Motor neuron (in vitro differentiated cells): ENCODE results near the gene TXNRD1. TPM values are rescaled to one million over a fixed set of nuclear protein-coding genes. Genes with fewer than 3 reads are reported as not detected.
"Not testable (repeated sequence)": the region's sequence is repeated elsewhere in the genome, so short reads cannot be mapped to it uniquely, and the experiment has no call there.

Experiments
- ATAC-seq, 8 experiments: fragments of 200-7000 bp; cut with Tn5 transposase; replicated peaks in 6 of 8; 2 replicates each; pipeline ENCODE4 v1.8.0; 2021; ENCODE audit warnings: mild to moderate bottlenecking in 8 of 8, moderate library complexity in 8 of 8
- H3K27ac ChIP-seq, 2 donors: fragments of 250-450 bp; sonication (Bioruptor Pico); 2 replicates each; pipeline ENCODE4 v1.9.0; 2021; ENCODE audit warnings: antibody characterized with exemption in 2 of 2, mild to moderate bottlenecking in 2 of 2, moderate library complexity in 1 of 2
- H3K4me1 ChIP-seq, 2 donors: fragments of 250-450 bp; sonication (Bioruptor Pico); replicated peaks in 1 of 2; 2 replicates each; pipeline ENCODE4 v1.6.1; 2021; ENCODE audit warnings: antibody characterized with exemption in 2 of 2, mild to moderate bottlenecking in 2 of 2, moderate library complexity in 1 of 2
- H3K4me3 ChIP-seq, 5 donors: fragments of 250-450 bp; sonication (Bioruptor Pico); 2 replicates each; pipeline ENCODE4 v1.9.0; 2021; ENCODE audit warnings: antibody characterized with exemption in 5 of 5, mild to moderate bottlenecking in 5 of 5, moderate library complexity in 4 of 5
- WGBS, 10 experiments: fragments of 450-650 bp; shearing (Covaris generic); methylation state at CpG; one replicate each; pipeline ENCODE4 v1.0.0; 2022; 5-methylcytosine and 5-hydroxymethylcytosine counted together
- in situ Hi-C, 9 experiments: fragments of 400-800 bp; cut with MboI; loops; one replicate each; pipeline ENCODE4 v1.15.0; 2021; ENCODE audit warnings: low sequenced_read_pairs in 9 of 9, low pct_unique_long_range_greater_than_20kb in 2 of 9; ENCODE audit not compliant: unreplicated experiment in 9 of 9
- total RNA-seq, 8 experiments: library from RNA; unstranded; fragments of 300-600 nt; gene quantifications; 2 replicates each; pipeline versions ENCODE4 v1.2.3 to v1.2.4, GENCODE V29; 2022

TXNRD1 gene
- total RNA-seq, 8 experiments from 2014 or later, result 42.8 to 219 (median 87.5) TPM

GRCh38 chr12:104319028-104319427, 103.4 kb downstream of the TXNRD1 start:
- Histone ChIP-seq H3K4me3 (no peak overlapping the region), H3K27ac (no peak overlapping the region), H3K4me1 (no peaks in the 10 kb centered on the region)
- WGBS, 10 experiments, result 60 to 100% (median 100%) methylated on average over 1 of the region's 1 CpG; no CpG with 5 or more reads in 4 of the 10 experiments
- ATAC-seq, result no peak
- in situ Hi-C loops, result no loop called here

DNA sequence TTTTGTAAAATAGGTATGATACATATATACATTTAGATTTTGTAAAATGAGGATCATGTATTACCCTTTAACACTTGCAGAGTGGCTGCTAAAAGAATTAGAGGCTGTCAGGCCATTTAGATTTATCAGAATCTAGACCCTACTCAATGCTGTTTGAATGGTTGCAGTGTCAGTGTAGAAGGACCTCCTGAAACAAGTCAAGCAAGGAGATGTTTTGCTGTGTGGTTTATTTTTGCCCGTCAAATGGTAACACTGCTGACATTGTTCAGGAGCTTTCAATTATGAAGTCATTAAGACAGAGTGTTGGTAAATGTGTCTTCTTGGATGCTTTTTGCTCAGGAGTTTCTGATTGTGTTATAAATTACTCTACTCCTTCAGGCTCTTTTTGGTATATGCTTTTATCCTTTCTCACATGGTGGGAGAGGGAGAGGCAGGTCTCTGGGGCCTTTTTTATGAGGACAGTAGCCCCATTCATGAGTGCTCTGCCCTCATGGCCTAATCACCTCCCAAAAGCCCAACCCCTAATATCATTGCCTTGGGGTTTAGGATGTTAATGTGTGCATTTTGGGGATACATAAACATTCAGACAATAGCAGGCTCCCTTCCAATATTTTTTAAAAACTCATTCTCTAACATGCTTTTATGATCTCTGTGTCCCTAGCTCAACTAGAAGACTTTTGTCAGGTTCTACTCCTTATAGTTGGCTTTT, 104.5 kb downstream of the TXNRD1 start:
- Histone ChIP-seq H3K27ac (no peak overlapping the region), H3K4me1 (no peaks in the 10 kb centered on the region), H3K4me3 (no peak overlapping the region)
- in situ Hi-C loops, result no loop called here
- 70 to 100% (median 88%) methylated on average over 1 of the region's 1 CpG; no CpG with 5 or more reads in 3 of the 10 experiments for WGBS, 10 experiments
- peak in 1 of 8 experiments; percentile 27 for ATAC-seq

- H3K27ac ChIP-seq, result no peak overlapping the region
- H3K4me1 ChIP-seq, result no peaks in the 10 kb centered on the region
- ATAC-seq, result no peak
- in situ Hi-C loops, result no loop called here
- no peak overlapping the region for H3K4me3 ChIP-seq
These were observed 105.0 kb downstream of the TXNRD1 start for GRCh38 chr12:104320627-104321024.

DNA sequence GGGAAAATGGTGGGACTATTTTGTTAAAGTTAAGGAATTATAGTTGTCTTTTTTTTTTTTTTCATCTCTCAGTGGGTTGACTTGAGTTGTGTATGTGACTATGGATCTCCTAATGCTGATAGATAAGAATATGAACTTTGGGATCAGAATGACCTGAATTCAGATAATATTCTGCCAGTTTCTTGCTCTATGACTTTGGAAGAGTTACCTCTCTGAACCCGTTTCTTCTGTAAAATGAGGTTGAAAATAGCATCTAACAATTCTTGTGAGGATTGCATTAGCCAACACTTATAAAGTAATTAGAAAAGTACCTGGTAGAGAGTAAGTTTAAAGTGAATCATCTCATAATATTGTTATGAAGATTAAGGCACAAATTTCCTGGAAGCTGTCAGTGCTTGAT, 106.4 kb downstream of the TXNRD1 start:
- Histone ChIP-seq H3K27ac (no peak overlapping the region), H3K4me1 (no peaks in the 10 kb centered on the region), H3K4me3 (no peak overlapping the region)
- 71 to 100% (median 100%) methylated on average over 1 of the region's 1 CpG; no CpG with 5 or more reads in 1 of the 10 experiments for WGBS, 10 experiments
- no peak for ATAC-seq
- in situ Hi-C loops, result no loop called here

DNA sequence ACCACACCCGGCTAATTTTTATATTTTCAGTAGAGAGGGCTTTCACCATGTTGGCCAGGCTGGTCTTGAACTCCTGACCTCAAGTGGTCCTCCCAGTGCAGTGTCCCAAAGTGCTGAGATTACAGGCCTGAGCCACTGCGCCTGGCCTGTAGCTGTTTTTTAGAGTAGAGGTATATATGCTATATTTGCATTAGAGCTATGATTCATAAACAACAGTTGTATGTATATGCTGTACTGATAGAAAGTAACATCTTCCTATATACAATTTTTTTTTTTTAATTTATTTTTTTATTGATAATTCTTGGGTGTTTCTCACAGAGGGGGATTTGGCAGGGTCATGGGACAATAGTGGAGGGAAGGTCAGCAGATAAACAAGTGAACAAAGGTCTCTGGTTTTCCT, 107.0 kb downstream of the TXNRD1 start:
- peak in 1 of 8 experiments; percentile 17 for ATAC-seq
- H3K4me1 ChIP-seq, H3K27ac ChIP-seq, in situ Hi-C loops, H3K4me3 ChIP-seq: not testable (repeated sequence)
- 83 to 100% (median 100%) methylated on average over 1 of the region's 2 CpGs; no CpG with 5 or more reads in 3 of the 10 experiments for WGBS, 10 experiments

- in situ Hi-C loops, result no loop called here
- Histone ChIP-seq H3K4me3 (no peak overlapping the region), H3K4me1 (no peaks in the 10 kb centered on the region), H3K27ac (no peak overlapping the region)
- ATAC-seq, result no peak
- WGBS, 10 experiments, result 83 to 100% (median 100%) methylated on average over 1 of the region's 1 CpG; no CpG with 5 or more reads in 5 of the 10 experiments
These were observed 108.3 kb downstream of the TXNRD1 start for GRCh38 chr12:104323899-104324298.

DNA sequence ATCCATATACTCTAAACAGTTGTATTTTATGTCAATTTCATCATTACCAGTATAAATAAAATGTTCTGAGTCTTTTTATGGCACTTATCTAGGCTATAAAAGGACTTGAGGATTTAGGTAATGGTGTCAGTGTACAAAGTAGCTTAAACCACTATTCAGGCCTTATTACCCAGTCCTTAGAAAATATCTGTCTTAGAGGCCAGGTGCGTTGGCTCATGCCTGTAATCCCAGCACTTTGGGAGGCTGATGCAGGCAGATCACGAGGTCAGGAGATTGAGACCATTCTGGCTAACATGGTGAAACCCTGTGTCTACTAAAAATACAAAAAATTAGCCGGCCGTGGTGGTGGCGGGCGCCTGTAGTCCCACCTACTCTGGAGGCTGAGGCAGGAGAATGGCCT, 112.7 kb downstream of the TXNRD1 start:
- H3K4me1 ChIP-seq, H3K27ac ChIP-seq, H3K4me3 ChIP-seq, ATAC-seq, in situ Hi-C loops: not testable (repeated sequence)
- 81 to 100% (median 99%) methylated on average over 1 to 6 of the region's 6 CpGs; no CpG with 5 or more reads in 4 of the 10 experiments for WGBS, 10 experiments

- no peak for ATAC-seq
- no peaks in the 10 kb centered on the region for H3K4me1 ChIP-seq
- in situ Hi-C loops, result no loop called here
- WGBS, 10 experiments, result 45 to 100% (median 88%) methylated on average over 1 of the region's 1 CpG; no CpG with 5 or more reads in 4 of the 10 experiments
- no peak overlapping the region for H3K4me3 ChIP-seq
- no peak overlapping the region for H3K27ac ChIP-seq
These were observed 113.2 kb downstream of the TXNRD1 start for GRCh38 chr12:104328790-104329189.

DNA sequence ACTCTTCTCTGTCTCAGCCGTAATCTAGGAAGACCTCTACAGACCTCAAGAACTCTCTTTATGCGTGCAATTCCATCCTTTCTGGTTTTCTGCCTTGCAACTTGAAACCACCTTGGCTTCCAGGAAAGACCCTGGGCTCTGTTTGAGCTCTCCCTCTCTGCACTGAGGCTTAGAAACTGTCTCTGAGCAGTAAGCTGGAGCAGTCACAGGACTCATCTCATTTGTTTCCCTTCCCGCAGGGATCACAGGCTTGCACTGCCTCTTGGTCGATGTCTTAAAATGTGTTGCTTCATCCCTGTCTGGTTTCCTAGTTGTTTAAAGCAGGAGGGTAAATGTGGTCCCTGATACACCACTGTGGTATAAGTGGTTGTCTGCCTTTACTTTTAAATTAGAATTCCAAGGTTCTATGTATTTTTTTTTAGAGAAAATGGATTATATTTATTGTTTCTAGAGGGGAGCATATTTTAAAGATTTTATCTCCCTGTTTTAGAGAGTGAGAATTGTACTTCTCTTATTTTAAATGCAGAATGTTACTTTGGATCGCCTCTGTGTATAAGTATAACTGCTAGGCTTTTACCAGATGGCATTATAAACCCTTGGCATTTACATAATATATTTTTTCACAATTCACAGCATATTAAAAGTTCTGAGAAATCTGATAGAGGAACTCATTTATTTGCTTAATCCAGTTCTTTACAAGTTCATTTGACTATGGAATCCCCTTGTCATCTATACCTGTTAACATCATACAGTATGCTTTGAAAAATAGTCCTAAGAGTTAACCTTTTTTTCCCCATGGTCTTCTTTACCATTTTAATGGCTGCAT, 114.3 kb downstream of the TXNRD1 start:
- peak in 1 of 8 experiments; percentile 66 for ATAC-seq
- Histone ChIP-seq H3K4me1 (no peaks in the 10 kb centered on the region), H3K27ac (no peak overlapping the region), H3K4me3 (no peak overlapping the region)
- in situ Hi-C loops, result no loop called here
- WGBS, 10 experiments, result 61 to 100% (median 98%) methylated on average over 1 to 5 of the region's 5 CpGs; no CpG with 5 or more reads in 1 of the 10 experiments

DNA sequence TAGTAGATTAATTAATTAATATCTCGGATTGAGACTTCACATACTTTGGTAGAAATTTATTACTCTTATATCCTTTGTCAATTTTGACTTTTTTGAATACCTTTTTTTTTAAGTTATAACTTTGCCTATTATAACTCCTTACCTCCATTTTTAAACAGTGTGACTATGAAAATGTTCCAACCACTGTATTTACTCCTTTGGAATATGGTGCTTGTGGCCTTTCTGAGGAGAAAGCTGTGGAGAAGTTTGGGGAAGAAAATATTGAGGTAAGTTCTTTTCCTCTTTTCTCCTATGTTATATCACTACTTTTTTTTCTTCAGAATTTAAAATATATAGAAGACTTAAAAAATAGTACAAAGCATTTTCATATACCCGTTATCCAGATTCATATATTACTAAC, 115.8 kb downstream of the TXNRD1 start:
- 72 to 100% (median 100%) methylated on average over 1 to 2 of the region's 2 CpGs for WGBS, 10 experiments
- Histone ChIP-seq H3K27ac (no peak overlapping the region), H3K4me3 (no peak overlapping the region), H3K4me1 (no peaks in the 10 kb centered on the region)
- in situ Hi-C loops, result no loop called here
- no peak for ATAC-seq

DNA sequence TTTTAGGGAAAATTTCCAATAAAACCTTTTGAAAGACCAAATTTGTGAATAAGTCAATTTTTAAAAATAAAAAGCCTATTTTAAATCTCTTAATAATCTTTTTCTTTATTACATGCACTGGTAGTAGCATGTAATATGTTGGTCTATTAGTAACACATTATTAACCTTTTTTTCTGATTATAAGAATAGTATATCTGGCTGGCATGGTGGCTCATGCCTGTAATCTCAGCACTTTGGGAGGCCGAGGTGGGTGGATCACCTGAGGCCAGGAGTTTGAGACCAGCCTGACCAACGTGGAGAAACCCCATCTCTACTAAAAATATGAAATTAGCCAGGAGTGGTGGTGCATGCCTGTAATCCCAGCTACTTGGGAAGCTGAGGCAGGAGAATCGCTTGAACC, 116.7 kb downstream of the TXNRD1 start:
- in situ Hi-C loops, H3K27ac ChIP-seq, ATAC-seq, H3K4me1 ChIP-seq, H3K4me3 ChIP-seq: not testable (repeated sequence)
- 78 to 100% (median 90%) methylated on average over 1 to 3 of the region's 3 CpGs; no CpG with 5 or more reads in 5 of the 10 experiments for WGBS, 10 experiments

- H3K4me3 ChIP-seq, result no peak overlapping the region
- ATAC-seq, result no peak
- in situ Hi-C loops, result no loop called here
- no peaks in the 10 kb centered on the region for H3K4me1 ChIP-seq
- WGBS, 10 experiments, result 83 to 100% (median 90%) methylated on average over 1 of the region's 1 CpG; no CpG with 5 or more reads in 3 of the 10 experiments
- no peak overlapping the region for H3K27ac ChIP-seq
These were observed 118.2 kb downstream of the TXNRD1 start for GRCh38 chr12:104333692-104334255.

DNA sequence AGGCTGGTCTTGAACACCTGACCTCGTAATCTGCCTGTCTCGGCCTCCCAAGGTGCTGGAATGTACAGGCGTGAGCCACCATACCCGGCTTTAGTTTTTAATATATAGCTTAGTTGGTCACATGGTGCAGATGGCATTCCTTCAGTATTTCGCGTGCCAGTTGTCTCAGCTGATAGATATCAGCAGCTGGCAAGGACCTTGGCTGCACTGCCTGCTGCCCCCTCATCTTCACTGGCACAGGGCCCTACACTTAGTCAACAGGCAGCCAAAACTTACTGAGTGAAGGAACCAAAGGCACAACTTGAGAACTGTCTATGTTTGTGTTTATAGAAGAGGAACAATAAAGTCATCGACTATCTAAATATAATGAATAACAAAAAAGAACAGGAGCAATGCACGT, 119.0 kb downstream of the TXNRD1 start:
- Histone ChIP-seq H3K4me3 (no peak overlapping the region), H3K27ac (no peak overlapping the region), H3K4me1 (no peaks in the 10 kb centered on the region)
- 33 to 100% (median 87%) methylated on average over 1 to 6 of the region's 8 CpGs; no CpG with 5 or more reads in 2 of the 10 experiments for WGBS, 10 experiments
- in situ Hi-C loops, result no loop called here
- no peak for ATAC-seq
